ENCODE data around the gene METRN.

The METRN gene

DNA sequence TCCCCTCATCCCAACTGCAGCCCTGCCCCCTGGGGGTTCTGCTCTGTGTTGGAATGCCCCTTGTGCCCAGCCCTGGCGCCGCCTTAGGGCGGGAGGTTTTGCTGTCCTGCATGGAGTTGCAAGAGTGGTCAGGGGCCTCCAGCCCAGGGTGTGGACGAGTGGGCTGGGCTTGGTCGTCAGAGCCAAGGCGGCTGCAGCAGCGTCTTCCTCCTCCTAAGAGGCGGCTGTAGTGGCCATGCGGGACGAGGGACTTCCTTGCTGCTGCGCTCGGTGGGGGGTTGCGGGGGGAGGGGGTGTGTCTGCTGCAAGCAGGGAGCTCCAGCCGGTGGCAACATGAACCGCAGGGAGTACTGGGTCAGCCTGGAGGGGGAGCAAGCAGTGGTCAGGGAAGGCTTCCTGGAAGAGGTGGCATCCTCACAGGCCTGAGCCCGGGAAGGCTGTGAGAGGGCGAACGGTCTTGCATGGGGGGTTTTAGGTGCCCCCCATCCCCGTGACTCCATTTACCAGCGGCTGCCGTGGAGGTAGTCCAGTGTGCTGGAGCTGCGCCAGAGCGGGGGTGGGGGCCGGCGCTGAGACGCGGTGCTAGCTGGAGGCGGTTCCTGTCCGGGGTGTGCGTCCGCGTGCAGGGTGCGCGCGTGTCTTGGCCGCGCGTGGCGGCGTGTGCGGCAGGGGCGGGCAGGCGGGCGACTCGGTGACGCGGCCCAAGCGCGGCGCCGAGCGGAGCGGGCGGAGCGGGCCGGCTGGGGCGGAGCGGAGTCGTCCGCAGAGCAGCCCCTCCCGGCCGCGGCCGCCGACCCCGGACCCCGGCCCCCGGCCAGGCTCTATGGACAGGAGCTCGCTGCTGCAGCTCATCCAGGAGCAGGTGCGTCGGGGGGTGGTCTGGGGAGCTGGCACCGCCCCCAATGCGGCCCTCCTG lies 39.7 kb upstream of the METRN start, which contains the start of gene RHBDL1:
TSS of gene RHBDL1 (plus strand) at position 704 of the 916 bp plus-strand sequence. CDS start at position 824, 120 bp downstream.
- DNase-seq (ENCODE audit: low spot score), result no peak
- TF ChIP-seq, protein P1, sequence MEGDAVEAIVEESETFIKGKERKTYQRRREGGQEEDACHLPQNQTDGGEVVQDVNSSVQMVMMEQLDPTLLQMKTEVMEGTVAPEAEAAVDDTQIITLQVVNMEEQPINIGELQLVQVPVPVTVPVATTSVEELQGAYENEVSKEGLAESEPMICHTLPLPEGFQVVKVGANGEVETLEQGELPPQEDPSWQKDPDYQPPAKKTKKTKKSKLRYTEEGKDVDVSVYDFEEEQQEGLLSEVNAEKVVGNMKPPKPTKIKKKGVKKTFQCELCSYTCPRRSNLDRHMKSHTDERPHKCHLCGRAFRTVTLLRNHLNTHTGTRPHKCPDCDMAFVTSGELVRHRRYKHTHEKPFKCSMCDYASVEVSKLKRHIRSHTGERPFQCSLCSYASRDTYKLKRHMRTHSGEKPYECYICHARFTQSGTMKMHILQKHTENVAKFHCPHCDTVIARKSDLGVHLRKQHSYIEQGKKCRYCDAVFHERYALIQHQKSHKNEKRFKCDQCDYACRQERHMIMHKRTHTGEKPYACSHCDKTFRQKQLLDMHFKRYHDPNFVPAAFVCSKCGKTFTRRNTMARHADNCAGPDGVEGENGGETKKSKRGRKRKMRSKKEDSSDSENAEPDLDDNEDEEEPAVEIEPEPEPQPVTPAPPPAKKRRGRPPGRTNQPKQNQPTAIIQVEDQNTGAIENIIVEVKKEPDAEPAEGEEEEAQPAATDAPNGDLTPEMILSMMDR (IDR thresholded peaks at IDR 0.05; ENCODE audit: extremely low read depth, missing control alignments), result no peak

DNA sequence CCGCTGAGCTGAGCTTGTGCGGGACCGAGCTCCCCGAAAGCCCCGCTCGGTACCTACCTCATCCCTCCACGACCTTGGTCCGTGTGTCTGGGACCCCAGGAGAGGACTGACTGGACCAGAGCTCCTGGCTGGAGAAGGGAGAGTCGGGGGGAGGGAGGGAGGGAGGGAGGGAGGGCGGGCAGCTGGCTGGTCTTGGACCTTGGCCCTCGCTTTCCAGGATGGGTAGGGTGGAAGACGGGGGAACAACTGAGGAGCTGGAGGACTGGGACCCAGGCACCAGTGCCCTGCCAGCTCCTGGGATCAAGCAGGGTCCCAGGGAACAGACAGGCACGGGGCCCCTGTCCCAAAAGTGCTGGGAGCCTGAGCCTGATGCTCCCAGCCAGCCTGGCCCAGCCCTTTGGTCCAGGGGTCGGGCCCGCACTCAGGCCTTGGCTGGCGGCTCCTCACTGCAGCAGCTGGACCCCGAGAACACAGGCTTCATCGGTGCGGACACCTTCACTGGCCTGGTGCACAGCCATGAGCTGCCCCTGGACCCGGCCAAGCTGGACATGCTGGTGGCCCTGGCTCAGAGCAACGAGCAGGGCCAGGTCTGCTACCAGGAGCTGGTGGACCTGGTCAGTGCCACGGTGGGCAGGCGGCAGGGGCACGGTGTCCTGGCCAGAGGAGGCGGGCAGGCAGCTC lies 38.9 kb upstream of the METRN start:
- TF ChIP-seq, protein P1 (IDR thresholded peaks at IDR 0.05; ENCODE audit: extremely low read depth, missing control alignments), result no peak
- DNase-seq (ENCODE audit: low spot score), result no peak

GRCh38 chr16:676565-676902 lies 38.4 kb upstream of the METRN start:
- no peak for DNase-seq (ENCODE audit: low spot score)
- TF ChIP-seq, protein P1 (IDR thresholded peaks at IDR 0.05; ENCODE audit: extremely low read depth, missing control alignments), result no peak

DNA sequence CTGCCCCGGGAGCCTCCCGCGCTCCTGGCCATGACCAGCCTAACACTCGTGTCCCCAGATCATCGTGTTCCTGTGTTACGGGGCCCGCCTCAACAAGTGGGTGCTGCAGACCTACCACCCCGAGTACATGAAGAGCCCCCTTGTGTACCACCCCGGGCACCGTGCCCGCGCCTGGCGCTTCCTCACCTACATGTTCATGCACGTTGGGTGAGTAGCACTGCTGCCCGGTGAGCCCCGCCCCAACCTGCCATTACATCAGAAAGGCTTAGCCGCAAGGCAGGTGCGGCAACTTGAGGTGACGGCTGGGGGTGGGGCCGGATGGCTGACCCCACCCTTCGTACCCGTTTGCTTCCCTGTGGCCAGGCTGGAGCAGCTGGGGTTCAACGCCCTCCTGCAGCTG lies 38.0 kb upstream of the METRN start:
- no peak for DNase-seq (ENCODE audit: low spot score)
- TF ChIP-seq, protein P1 (IDR thresholded peaks at IDR 0.05; ENCODE audit: extremely low read depth, missing control alignments), result no peak

- DNase-seq (ENCODE audit: low spot score), result no peak
Observed at GRCh38 chr16:677316-678190, 37.4 kb upstream of the METRN start.

DNA sequence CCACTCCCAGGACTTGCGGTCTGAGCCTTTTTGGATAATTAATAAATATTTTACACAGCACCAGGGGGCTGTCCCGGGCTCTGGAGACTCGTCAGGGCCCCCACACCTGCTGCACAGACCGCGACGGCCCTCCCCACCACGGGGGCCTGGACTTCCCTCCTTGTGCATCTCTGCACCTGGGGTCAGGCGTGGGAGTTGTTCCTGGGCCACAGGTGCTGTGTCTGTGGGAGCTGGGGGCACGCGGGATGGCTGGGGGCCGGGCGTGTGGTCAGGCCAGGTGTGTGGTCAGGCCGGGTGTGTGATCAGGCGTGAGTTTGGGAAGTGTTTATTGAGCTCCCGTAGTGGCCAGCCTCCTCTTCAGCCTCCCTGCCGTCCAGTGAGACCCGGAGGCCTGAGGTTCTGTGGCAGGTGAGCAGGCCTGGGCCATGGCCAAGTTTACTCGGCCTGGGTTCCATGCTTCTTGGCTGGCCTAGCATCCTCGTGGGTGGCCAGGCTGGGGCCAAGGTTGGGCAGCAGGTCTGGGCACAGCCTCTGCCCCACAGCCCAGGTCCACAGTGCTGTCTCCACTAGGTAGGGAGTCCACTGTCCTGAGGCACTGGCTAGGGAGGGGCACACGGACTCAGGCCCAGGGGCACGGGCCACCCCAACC lies 36.6 kb upstream of the METRN start:
- DNase-seq (ENCODE audit: low spot score), result no peak
- TF ChIP-seq, protein P1 (IDR thresholded peaks at IDR 0.05; ENCODE audit: extremely low read depth, missing control alignments), result no peak

More at GRCh38 chr16:677316-678190, 37.4 kb upstream of the METRN start:
- TF ChIP-seq, protein P1 (IDR thresholded peaks at IDR 0.05; ENCODE audit: extremely low read depth, missing control alignments), result no peak
